Calu3 (cell line): ENCODE results near the gene TNFRSF8. TPM values are rescaled to one million over a fixed set of nuclear protein-coding genes. Genes with fewer than 3 reads are reported as not detected.

Experiments used
- BruUV-seq: library from RNA; stranded (reverse); fragments of 400-500 nt; replicated peaks from 2 replicates; lab custom pipeline; 2021; lab: Mats Ljungman, UMichigan
- CTCF ChIA-PET: fragments of 300-600 bp; sonication (Branson Sonifier 250); formaldehyde crosslinking; loops from one replicate; lab custom pipeline; 2022; ENCODE audit warnings: antibody characterized with exemption; lab: Charles Lee
- DNase-seq: peaks from one replicate; pipeline ENCODE4 v3.0.0; 2022
- H3K27ac Mint-ChIP-seq: one replicate; pipeline ENCODE4 v1.8.0; 2022; ENCODE audit warnings: mixed read lengths; ENCODE audit not compliant: unreplicated experiment
- H3K27me3 Mint-ChIP-seq: one replicate; pipeline ENCODE4 v1.8.0; 2022; ENCODE audit warnings: mixed read lengths; ENCODE audit not compliant: unreplicated experiment
- H3K36me3 Mint-ChIP-seq: one replicate; pipeline ENCODE4 v1.8.0; 2022; ENCODE audit warnings: mild to moderate bottlenecking, moderate library complexity, mixed read lengths; ENCODE audit not compliant: insufficient read depth, unreplicated experiment
- H3K4me1 Mint-ChIP-seq: one replicate; pipeline ENCODE4 v1.8.0; 2022; ENCODE audit warnings: mild to moderate bottlenecking, low read depth, mixed read lengths; ENCODE audit not compliant: unreplicated experiment
- H3K4me3 Mint-ChIP-seq: one replicate; pipeline ENCODE4 v1.8.0; 2022; ENCODE audit warnings: mild to moderate bottlenecking, low read depth, moderate library complexity, mixed read lengths; ENCODE audit not compliant: unreplicated experiment
- H3K9me3 Mint-ChIP-seq: one replicate; pipeline ENCODE4 v1.8.0; 2022; ENCODE audit warnings: low read depth, mixed read lengths; ENCODE audit not compliant: unreplicated experiment
- CTCF ChIP-seq: fragments of 200-600 bp; IDR thresholded peaks from one replicate; pipeline ENCODE4 v1.8.0; 2022; ENCODE audit warnings: antibody characterized with exemption; ENCODE audit not compliant: unreplicated experiment
- intact Hi-C: fragments of 100-400 bp; cut with micrococcal nuclease; formaldehyde crosslinking; loops from one replicate; pipeline ENCODE4 v1.10.0; 2022; ENCODE audit not compliant: unreplicated experiment
- total RNA-seq: library from RNA; stranded (reverse); gene quantifications from 2 replicates; pipeline ENCODE4 v1.2.3, GENCODE V29; 2022

TNFRSF8 gene
- total RNA-seq, 1 experiment from 2014 or later: not detected

GRCh38 chr1:12048372-12048771 lies 14.7 kb upstream of the TNFRSF8 start:
- no peak overlapping the region for H3K4me3 Mint-ChIP-seq
- no peak for TF ChIP-seq CTCF
- no peaks in the 10 kb centered on the region for H3K27me3 Mint-ChIP-seq

GRCh38 chr1:12049616-12050015 lies 13.5 kb upstream of the TNFRSF8 start:
- intact Hi-C loops: no loop called here
- no peak for DNase-seq
- H3K27me3 Mint-ChIP-seq: no peaks in the 10 kb centered on the region

More at GRCh38 chr1:12048372-12048771, 14.7 kb upstream of the TNFRSF8 start:
- H3K27ac Mint-ChIP-seq: no peak overlapping the region
- intact Hi-C loops: no loop called here
- CTCF ChIA-PET: no interaction called here
- H3K9me3 Mint-ChIP-seq: no peaks in the 10 kb centered on the region
- H3K4me1 Mint-ChIP-seq: peaks cover 13% of the 10 kb centered on the region
- H3K36me3 Mint-ChIP-seq: no peaks in the 10 kb centered on the region
- BruUV-seq: no TSS peak
- DNase-seq: no peak

GRCh38 chr1:12051361-12051760 lies 11.7 kb upstream of the TNFRSF8 start:
- Mint-ChIP-seq H3K4me3 (no peak overlapping the region), H3K4me1 (peaks cover 13% of the 10 kb centered on the region), H3K9me3 (no peaks in the 10 kb centered on the region), H3K27ac (no peak overlapping the region), H3K36me3 (no peaks in the 10 kb centered on the region), H3K27me3 (no peaks in the 10 kb centered on the region)
- DNase-seq: no peak
- no peak for TF ChIP-seq CTCF
- intact Hi-C loops: no loop called here
- CTCF ChIA-PET: interaction anchor here (0.6 to 1.2 kb wide), 4 partner anchors 22 to 523 kb away, joined by 3 to 6 read pairs (median 4); no protein-coding TSS in a partner anchor
- BruUV-seq: no TSS peak

More at GRCh38 chr1:12049616-12050015, 13.5 kb upstream of the TNFRSF8 start:
- TF ChIP-seq CTCF: no peak
- H3K27ac Mint-ChIP-seq: no peak overlapping the region
- H3K36me3 Mint-ChIP-seq: no peaks in the 10 kb centered on the region
- H3K4me3 Mint-ChIP-seq: no peak overlapping the region
- H3K9me3 Mint-ChIP-seq: no peaks in the 10 kb centered on the region
- no TSS peak for BruUV-seq
- CTCF ChIA-PET: no interaction called here
- peaks cover 13% of the 10 kb centered on the region for H3K4me1 Mint-ChIP-seq

- Mint-ChIP-seq H3K27ac (peak overlapping the region; percentile 18), H3K4me3 (peak overlapping the region; percentile 24), H3K4me1 (peaks cover 13% of the 10 kb centered on the region), H3K36me3 (no peaks in the 10 kb centered on the region), H3K9me3 (no peaks in the 10 kb centered on the region), H3K27me3 (no peaks in the 10 kb centered on the region)
- CTCF ChIA-PET: interaction anchor here (1.0 to 1.2 kb wide), 2 partner anchors 27 to 33 kb away, joined by 3 to 6 read pairs; no protein-coding TSS in a partner anchor
- peak; percentile 54 for DNase-seq
- no peak for TF ChIP-seq CTCF
- intact Hi-C loops: no loop called here
- BruUV-seq: no TSS peak
These were observed 11.0 kb upstream of the TNFRSF8 start for GRCh38 chr1:12052008-12052573.
